Neutrophil (primary cell): ENCODE results near the gene ARHGEF1.

ENCODE experiments used
- H3K27ac ChIP-seq: fragments of 200-600 bp; sonication (generic); 2 replicates; pipeline ENCODE4 v1.5.1; 2016; ENCODE audit warnings: mild to moderate bottlenecking, moderate library complexity
- H3K27me3 ChIP-seq: fragments of 200-600 bp; sonication (generic); 2 replicates; pipeline ENCODE4 v1.6.0; 2016; ENCODE audit warnings: mild to moderate bottlenecking
- H3K36me3 ChIP-seq: fragments of 200-600 bp; sonication (generic); 2 replicates; pipeline ENCODE4 v1.5.1; 2017
- H3K4me1 ChIP-seq, 2 experiments: fragments of 200-600 bp in 1 of 2; sonication (generic) in 1 of 2; 1 replicate in 1 of 2; 2 replicates in 1 of 2; pipeline versions ENCODE4 v1.5.1 to v1.6.1; 2013 to 2016; ENCODE audit warnings: low read depth in 1 of 2, low read length in 1 of 2, mild to moderate bottlenecking in 1 of 2, moderate library complexity in 1 of 2; ENCODE audit not compliant: control insufficient read depth in 1 of 2, insufficient read depth in 1 of 2
- H3K4me3 ChIP-seq, 2 experiments: fragments of 200-600 bp in 1 of 2; sonication (generic) in 1 of 2; 1 replicate in 1 of 2; 2 replicates in 1 of 2; pipeline ENCODE4 v1.5.1; 2013 to 2016; ENCODE audit warnings: low read depth in 1 of 2, low read length in 1 of 2, mild to moderate bottlenecking in 1 of 2, moderate library complexity in 1 of 2
- H3K9me3 ChIP-seq: fragments of 200-600 bp; sonication (generic); 2 replicates; pipeline ENCODE4 v1.5.1; 2016
- TF ChIP-seq, protein P1 (sequence below): fragments of 200-600 bp; sonication (generic); IDR thresholded peaks from 2 replicates; pipeline ENCODE4 v1.5.1; 2016; ENCODE audit warnings: antibody characterized with exemption

The ARHGEF1 gene

DNA sequence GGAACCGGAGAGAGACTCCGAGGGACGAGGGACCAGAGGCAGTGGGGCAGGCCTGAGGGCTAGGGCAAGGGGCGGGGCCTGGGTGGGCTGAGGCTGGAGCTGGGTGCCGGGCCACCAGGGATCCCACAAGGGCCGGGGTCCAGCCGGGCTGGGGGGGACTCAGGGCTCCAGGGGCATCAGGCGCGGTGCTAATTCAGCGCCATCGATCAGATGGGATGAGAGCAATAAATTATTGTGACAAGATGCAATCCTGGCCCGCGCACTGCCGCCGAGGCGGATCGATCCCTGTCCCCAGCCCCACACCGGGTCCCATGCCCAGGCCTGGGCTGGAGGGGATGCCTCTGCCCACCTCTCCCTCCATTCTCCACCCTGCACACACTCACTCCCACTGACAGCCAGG is 39.6 kb downstream of the ARHGEF1 start:
- Histone ChIP-seq H3K9me3 (no peaks in the 10 kb centered on the region), H3K36me3 (no peaks in the 10 kb centered on the region), H3K27ac (no peak overlapping the region), H3K4me1 (peaks cover 0 to 1% of the 10 kb centered on the region in 2 experiments), H3K27me3 (peaks cover 100% of the 10 kb centered on the region), H3K4me3 (no peak overlapping the region)
- TF ChIP-seq, protein P1, sequence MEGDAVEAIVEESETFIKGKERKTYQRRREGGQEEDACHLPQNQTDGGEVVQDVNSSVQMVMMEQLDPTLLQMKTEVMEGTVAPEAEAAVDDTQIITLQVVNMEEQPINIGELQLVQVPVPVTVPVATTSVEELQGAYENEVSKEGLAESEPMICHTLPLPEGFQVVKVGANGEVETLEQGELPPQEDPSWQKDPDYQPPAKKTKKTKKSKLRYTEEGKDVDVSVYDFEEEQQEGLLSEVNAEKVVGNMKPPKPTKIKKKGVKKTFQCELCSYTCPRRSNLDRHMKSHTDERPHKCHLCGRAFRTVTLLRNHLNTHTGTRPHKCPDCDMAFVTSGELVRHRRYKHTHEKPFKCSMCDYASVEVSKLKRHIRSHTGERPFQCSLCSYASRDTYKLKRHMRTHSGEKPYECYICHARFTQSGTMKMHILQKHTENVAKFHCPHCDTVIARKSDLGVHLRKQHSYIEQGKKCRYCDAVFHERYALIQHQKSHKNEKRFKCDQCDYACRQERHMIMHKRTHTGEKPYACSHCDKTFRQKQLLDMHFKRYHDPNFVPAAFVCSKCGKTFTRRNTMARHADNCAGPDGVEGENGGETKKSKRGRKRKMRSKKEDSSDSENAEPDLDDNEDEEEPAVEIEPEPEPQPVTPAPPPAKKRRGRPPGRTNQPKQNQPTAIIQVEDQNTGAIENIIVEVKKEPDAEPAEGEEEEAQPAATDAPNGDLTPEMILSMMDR, result no peak

DNA sequence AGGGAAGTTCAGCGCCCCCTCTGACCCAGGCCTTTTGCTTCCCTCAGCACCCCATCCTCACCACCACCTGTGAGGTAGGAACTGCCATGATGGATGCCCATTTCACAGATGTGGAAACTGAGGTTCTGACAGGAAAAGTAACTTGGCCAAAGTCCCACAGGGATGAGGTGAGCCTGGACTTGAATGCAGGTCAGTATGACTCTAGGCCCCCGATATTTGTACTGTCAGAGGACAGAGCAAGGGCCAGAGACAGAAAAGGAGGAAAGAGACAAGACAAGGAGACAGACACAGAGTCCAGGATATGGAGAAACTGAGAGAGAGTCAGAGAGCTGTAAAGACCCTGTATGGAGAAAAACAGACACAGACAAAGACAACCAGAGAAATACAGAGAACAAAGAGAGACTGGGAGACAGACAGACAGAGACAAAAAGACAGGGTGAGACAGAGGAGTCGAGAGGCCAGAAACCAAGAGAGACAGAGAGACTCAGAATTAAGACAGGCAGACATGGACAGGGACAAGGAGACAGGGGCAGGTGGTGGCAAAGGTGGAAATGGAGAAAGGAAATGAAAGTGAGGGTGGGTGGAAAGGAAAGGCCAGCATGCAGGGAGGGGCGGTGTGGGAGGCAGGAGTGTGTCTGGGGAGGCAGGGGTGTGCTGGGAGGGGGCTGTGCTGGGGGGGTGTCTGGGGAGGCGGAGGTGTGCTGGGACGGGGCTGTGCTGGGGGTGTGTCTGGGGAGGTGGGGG is 40.2 kb downstream of the ARHGEF1 start:
- Histone ChIP-seq H3K4me3 (no peak overlapping the region), H3K27me3 (peaks cover 100% of the 10 kb centered on the region), H3K9me3 (no peaks in the 10 kb centered on the region), H3K4me1 (peaks cover 2 to 7% of the 10 kb centered on the region in 2 experiments), H3K27ac (no peak overlapping the region), H3K36me3 (no peaks in the 10 kb centered on the region)
- TF ChIP-seq, protein P1, result no peak

DNA sequence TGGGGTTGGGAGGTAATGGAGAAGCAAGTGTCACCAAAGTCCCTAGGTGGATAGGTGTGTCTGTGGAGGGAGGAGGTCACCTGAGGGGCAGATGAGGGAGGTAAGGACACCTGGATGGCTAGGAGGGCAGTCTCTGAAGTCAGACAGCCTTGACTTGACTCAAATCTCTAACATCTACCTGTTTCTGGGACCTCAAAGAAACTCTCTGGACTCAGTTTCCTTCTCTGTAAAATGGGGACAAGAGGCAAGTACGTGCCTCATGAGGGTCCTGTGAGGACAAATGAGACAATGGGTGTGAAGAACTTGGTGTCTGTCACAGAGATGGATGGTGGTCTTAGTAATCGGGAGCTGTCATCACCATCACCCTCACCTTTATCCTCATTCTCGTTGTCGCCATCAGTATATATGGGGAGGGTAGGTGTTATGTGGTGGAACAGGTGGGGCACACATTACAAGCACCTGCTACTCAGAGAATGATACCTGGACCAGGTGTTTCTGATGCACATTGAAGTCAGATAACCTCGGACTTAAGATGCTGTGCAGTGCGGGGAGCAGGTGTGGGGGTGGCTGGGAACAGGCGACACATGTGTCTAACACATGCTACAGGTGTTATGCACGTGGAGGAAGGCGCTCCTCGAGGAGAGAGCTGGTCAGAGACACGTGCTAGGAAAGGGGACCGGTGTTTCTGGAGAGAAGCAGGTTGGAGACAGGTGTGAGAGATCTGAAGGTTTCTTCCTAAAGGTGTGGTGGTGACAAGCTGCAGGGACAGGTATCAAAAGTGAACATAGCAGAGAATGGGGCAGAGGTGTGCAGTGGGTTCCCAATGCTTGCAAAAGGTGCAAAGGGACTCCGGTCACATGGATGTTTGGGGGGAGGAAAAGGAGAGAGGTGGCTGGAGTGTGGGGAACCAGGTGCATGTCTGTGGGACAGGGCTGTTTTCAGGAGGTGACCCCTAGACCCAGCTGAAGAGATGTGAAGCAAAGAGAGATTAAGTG is 41.5 kb downstream of the ARHGEF1 start:
- Histone ChIP-seq H3K9me3 (no peaks in the 10 kb centered on the region), H3K27me3 (peaks cover 100% of the 10 kb centered on the region), H3K27ac (no peak overlapping the region), H3K36me3 (no peaks in the 10 kb centered on the region), H3K4me3 (no peak overlapping the region), H3K4me1 (peaks cover 7 to 17% of the 10 kb centered on the region in 2 experiments)
- TF ChIP-seq, protein P1, result no peak

DNA sequence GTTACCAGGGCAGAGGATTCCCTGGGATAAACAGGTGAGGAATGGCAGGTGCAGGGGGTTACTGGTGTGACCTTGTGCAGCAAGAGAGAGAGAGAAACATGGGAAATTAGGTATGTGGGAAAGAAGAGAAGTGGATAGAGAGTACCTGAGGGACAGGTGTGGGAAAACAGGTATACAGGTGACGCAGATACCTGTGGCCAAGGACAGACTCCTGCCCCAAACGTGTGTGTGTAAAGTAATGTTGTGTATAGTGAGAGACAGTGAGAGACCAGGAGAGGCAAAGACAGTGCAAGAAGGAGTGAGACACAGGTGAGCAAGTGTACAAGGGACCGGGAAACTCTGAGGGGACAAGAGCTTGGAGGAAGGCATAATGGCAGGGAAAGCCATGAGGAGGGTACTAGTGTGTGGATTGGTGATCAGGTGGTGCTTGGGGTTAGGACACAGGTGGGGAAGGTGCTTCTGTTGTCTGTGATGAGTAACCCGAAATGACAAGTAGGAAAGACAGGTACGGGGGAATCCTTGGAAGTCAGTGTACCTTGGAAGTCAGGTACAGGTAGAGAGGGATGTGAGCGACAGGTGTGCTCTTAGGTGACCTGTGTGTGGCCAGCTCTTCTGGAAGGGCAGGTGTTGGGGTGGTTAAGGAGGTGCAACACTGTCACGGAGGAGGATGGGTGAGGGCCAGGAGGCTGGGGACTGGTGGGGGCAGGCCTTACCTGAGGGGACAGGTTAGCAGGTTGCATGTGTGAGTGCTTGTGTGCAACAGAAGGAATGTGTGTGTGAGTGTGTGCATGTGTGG is 42.4 kb downstream of the ARHGEF1 start:
- peaks cover 7 to 17% of the 10 kb centered on the region in 2 experiments for H3K4me1 ChIP-seq
- H3K27me3 ChIP-seq, result peaks cover 100% of the 10 kb centered on the region
- H3K36me3 ChIP-seq, result no peaks in the 10 kb centered on the region
- H3K9me3 ChIP-seq, result no peaks in the 10 kb centered on the region
- TF ChIP-seq, protein P1, result no peak
- no peak overlapping the region for H3K27ac ChIP-seq
- no peak overlapping the region for H3K4me3 ChIP-seq
